ENCODE results near the gene DRD4.

DNA sequence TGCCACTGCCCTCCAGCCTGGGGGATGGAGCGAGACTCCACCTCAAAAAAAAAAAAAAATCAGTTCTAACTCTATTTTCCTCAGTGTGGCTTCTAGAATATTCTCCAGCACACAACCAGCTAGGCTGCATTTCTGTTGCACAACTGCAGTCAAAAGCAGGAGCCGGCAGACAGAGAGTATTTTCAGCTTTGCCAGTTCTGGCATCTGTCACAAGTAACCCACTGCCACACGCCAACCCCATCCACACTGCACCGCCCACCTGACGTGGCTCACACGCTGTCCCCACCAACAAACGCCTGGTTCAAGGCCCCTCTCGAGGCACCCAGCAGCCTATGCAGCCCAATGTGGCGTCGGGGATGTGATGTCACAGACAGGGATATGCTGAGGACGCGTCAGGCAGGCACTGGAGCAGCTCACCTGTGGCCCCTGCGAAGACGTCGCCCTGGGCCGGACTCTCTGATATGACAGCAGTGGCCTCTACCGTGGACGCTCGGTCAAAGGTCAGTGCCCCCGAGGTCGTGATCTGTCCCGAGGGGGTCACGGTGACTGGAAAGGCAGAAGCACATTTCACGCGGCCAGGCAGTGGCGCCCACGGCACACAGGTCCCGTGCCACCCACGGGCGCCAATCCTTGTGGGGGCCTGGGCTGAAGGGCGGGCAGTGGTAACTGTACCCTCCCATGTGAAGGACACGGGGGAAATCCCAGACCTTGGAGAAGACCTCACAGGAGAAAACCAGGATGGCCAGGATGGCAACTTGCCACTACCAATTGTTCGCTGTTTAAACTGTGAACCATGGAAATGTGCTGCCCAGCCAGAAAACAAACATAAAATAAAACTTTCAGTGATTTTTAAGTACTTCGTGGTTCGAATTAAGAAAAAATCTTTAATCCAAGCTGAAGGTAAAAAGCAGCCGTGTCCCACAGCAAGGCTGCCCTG is 42.5 kb downstream of the DRD4 start:
- TF ChIP-seq, protein P1, sequence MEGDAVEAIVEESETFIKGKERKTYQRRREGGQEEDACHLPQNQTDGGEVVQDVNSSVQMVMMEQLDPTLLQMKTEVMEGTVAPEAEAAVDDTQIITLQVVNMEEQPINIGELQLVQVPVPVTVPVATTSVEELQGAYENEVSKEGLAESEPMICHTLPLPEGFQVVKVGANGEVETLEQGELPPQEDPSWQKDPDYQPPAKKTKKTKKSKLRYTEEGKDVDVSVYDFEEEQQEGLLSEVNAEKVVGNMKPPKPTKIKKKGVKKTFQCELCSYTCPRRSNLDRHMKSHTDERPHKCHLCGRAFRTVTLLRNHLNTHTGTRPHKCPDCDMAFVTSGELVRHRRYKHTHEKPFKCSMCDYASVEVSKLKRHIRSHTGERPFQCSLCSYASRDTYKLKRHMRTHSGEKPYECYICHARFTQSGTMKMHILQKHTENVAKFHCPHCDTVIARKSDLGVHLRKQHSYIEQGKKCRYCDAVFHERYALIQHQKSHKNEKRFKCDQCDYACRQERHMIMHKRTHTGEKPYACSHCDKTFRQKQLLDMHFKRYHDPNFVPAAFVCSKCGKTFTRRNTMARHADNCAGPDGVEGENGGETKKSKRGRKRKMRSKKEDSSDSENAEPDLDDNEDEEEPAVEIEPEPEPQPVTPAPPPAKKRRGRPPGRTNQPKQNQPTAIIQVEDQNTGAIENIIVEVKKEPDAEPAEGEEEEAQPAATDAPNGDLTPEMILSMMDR (IDR thresholded peaks at IDR 0.05), result no peak
- TF ChIP-seq SMC3 (IDR thresholded peaks at IDR 0.05), result no peak
- TF ChIP-seq JUN (IDR thresholded peaks at IDR 0.05), result no peak
- TF ChIP-seq, protein P2, sequence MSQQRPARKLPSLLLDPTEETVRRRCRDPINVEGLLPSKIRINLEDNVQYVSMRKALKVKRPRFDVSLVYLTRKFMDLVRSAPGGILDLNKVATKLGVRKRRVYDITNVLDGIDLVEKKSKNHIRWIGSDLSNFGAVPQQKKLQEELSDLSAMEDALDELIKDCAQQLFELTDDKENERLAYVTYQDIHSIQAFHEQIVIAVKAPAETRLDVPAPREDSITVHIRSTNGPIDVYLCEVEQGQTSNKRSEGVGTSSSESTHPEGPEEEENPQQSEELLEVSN (IDR thresholded peaks at IDR 0.05; ENCODE audit: borderline replicate concordance, low read depth), result no peak
- no peak for TF ChIP-seq POLR2A (IDR thresholded peaks at IDR 0.05; ENCODE audit: low read length)
- TF ChIP-seq SREBF2 (IDR thresholded peaks at IDR 0.05), result no peak
- TF ChIP-seq EP300 (IDR thresholded peaks at IDR 0.05), result no peak
- TF ChIP-seq, protein P3, sequence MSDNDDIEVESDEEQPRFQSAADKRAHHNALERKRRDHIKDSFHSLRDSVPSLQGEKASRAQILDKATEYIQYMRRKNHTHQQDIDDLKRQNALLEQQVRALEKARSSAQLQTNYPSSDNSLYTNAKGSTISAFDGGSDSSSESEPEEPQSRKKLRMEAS (IDR thresholded peaks at IDR 0.05), result no peak
- TF ChIP-seq KDM5A (IDR thresholded peaks at IDR 0.05), result no peak
- TF ChIP-seq HOXA7 (CRISPR knock-in tag; IDR thresholded peaks at IDR 0.05), result no peak
- no peak for TF ChIP-seq RAD21 (conservative IDR thresholded peaks at IDR 0.05 in 1 of 2, IDR thresholded peaks at IDR 0.05 in 1 of 2)
- no peak for TF ChIP-seq NFE2L2 (conservative IDR thresholded peaks at IDR 0.05; ENCODE audit: low read length)
- TF ChIP-seq MYC (IDR thresholded peaks at IDR 0.05; ENCODE audit: borderline replicate concordance, low read length), result no peak

Measured in A549 (cell line).